ENCODE data around the gene COPS7B.

GRCh38 chr2:231853105-231853504, 66.9 kb downstream of the COPS7B start:
- TF ChIP-seq SIN3A (IDR thresholded peaks at IDR 0.05; ENCODE audit: borderline replicate concordance, insufficient read depth, low read length): no peak
- no peak for TF ChIP-seq FOXP2 (optimal IDR thresholded peaks at IDR 0.05; ENCODE audit: borderline replicate concordance, extremely low read depth, extremely low read length, insufficient read depth)

All from PFSK-1 (cell line).